NT2/D1 (cell line): ENCODE data around the gene MPG.

Experiments
- DNase-seq: peaks from one replicate; pipeline ENCODE4 v3.0.0-alpha.2; 2011; ENCODE audit warnings: low read depth, low spot score
- H3K27me3 ChIP-seq: 2 replicates; pipeline ENCODE4 v1.6.0; 2011; ENCODE audit warnings: mild to moderate bottlenecking; ENCODE audit not compliant: insufficient read length, insufficient read depth
- H3K36me3 ChIP-seq: 2 replicates; pipeline ENCODE4 v1.6.1; 2011; ENCODE audit warnings: mild to moderate bottlenecking, low read length, mixed read lengths; ENCODE audit not compliant: insufficient read depth, insufficient read length
- H3K4me1 ChIP-seq: 2 replicates; pipeline ENCODE4 v1.5.1; 2011; ENCODE audit not compliant: insufficient read depth, insufficient read length
- H3K4me3 ChIP-seq: 2 replicates; pipeline ENCODE4 v1.5.1; 2011; ENCODE audit warnings: low read depth; ENCODE audit not compliant: insufficient read length
- H3K9ac ChIP-seq: 2 replicates; pipeline ENCODE4 v1.6.0; 2011; ENCODE audit warnings: low read depth; ENCODE audit not compliant: insufficient read length
- H3K9me3 ChIP-seq: 2 replicates; pipeline ENCODE4 v1.5.1; 2011; ENCODE audit warnings: mild to moderate bottlenecking, low read length; ENCODE audit not compliant: insufficient read depth
- SUZ12 ChIP-seq: IDR thresholded peaks from 2 replicates; pipeline ENCODE4 v1.6.1; 2011; ENCODE audit not compliant: insufficient read length, insufficient read depth; ENCODE audit errors: extremely low read depth
- YY1 ChIP-seq: IDR thresholded peaks from 2 replicates; pipeline ENCODE4 v1.6.1; 2011; ENCODE audit not compliant: insufficient read length, insufficient read depth
- ZNF274 ChIP-seq: IDR thresholded peaks from 2 replicates; pipeline ENCODE4 v1.6.1; 2011; ENCODE audit warnings: mild to moderate bottlenecking, low read depth, low read length

Gene MPG

DNA sequence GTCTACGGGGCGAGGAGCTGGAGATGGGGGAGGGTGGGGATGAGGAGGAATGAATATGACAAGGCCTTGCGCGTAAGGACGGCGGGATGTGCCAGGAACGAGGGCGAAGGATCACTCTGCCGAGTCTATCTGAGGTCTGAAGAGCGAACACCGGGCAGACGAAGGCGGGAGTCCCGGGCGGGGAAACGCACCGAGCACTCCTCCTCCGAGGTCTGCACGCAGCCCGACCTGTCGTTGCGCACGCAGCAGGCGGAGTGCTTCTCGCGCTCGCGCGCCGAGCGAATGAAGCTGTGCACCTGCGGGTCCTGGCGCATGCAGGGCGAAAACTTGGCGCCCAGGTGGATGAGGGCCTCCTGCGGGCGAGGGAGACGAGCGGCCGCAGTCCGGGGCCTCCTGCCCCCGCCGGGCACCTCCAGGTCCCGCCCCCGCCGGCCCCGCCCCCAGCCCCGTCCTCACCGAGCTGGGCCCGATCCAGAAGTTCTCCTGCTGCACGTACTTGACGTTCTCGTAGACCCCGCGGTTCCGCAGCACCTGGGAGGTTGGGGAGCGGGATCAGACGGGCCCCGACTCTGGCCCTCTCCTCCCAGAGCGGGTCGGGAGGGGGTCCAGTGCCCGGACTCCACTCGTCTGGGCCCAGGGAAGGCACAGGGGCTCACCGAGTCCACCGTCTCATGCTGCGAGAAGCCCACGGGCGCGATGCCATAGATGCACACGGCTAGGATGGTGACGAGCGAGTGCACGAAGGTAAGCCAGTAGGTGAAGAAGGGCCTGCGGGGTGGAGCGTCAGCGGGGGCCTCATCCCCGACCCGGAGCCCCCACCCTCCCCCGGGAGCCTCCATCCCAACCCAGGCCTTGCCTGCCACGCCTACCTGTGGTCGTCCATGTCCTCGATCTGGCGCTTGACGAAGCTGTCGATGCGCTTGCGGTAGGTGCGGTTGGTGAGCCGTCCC is 16.8 kb upstream of the MPG start:
- H3K36me3 ChIP-seq = peaks cover 93% of the 10 kb centered on the region
- DNase-seq = no peak

DNA sequence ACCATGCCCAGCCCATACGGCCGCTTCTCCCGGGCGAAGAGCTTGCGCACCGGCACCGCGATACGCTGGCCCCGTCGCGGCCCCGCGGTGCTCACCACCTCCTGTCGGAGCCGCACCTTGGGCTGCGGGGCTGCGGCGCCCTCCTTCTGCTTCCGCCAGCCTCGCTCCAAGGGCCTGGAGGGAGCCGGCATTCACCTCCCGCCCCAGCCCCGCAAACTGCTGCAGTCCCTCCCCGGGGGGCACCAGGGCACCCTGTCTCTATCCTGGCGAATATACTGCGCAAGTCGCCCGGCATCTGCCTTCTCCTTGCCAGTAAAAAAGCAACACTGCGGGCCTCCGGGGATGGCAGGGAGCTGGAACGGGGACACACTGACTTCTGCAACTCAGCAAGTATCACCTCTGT is 16.1 kb upstream of the MPG start:
- H3K4me3 ChIP-seq = no peak overlapping the region
- peaks cover 10% of the 10 kb centered on the region for H3K4me1 ChIP-seq
- H3K27me3 ChIP-seq = no peaks in the 10 kb centered on the region
- H3K9ac ChIP-seq = no peak overlapping the region
- DNase-seq = no peak
- H3K9me3 ChIP-seq = no peaks in the 10 kb centered on the region
- peaks cover 87% of the 10 kb centered on the region for H3K36me3 ChIP-seq
- TF ChIP-seq YY1 (no peak), SUZ12 (no peak), ZNF274 (no peak)

More for the DNA sequence above, 16.8 kb upstream of the MPG start:
- no peak overlapping the region for H3K9ac ChIP-seq
- no peak overlapping the region for H3K4me3 ChIP-seq
- no peaks in the 10 kb centered on the region for H3K27me3 ChIP-seq
- no peak for TF ChIP-seq ZNF274
- no peak for TF ChIP-seq YY1
- TF ChIP-seq SUZ12 = no peak
- H3K4me1 ChIP-seq = peaks cover 4% of the 10 kb centered on the region
- no peaks in the 10 kb centered on the region for H3K9me3 ChIP-seq

DNA sequence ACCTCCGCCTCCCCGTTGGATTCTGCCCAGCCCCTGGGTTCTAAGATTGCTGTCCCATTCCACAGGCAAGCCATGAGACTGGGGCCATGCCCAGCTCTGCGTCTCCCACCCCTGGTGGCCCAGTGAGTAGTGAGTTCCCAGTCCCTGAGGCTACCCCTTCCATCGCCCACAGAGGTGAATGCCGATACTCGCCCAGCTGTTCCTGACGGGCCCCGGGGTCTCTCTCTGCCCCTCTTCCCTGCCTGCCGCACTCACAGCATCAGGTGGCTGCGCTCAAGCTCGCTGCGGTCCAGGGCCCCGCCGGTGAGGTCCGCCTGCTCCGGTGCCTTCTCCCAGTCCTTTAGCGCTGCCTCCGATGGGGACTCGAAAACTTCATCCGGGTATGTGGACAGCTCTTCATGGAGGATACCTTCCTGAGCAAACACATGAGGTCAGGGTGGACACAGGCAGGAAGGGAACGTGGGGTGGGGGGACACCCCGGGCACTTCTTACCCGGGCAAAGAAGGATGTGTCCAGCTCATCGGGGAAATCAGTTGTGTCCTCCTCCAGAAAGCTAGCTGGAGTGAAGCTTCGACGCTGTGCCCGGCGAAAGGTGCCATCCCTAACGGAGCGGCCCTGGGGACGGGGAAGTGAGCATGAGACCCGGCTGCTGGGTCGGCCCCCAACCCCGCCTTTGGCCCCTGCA is 15.6 kb upstream of the MPG start:
- Histone ChIP-seq H3K27me3 (no peaks in the 10 kb centered on the region), H3K4me3 (no peak overlapping the region), H3K9me3 (no peaks in the 10 kb centered on the region), H3K4me1 (peaks cover 15% of the 10 kb centered on the region), H3K36me3 (peaks cover 87% of the 10 kb centered on the region), H3K9ac (no peak overlapping the region)
- DNase-seq = no peak
- no peak for TF ChIP-seq YY1
- no peak for TF ChIP-seq SUZ12
- no peak for TF ChIP-seq ZNF274

DNA sequence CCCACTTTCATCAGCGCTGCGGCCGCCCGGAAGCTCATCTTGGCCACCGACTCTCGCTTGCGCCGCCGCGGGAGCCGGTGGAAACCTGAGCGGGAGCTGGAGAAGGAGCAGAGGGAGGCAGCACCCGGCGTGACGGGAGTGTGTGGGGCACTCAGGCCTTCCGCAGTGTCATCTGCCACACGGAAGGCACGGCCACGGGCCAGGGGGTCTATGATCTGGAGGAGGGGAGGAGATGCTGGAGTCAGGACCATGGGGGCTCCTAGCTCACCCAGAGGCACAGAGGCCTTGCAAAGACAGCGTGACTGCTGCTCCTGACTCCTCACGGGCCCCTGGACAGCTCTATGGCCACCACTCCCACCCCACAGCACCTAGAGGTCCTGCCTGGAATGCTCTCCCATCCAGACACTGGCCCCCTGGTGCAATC is 15.0 kb upstream of the MPG start:
- Histone ChIP-seq H3K9me3 (no peaks in the 10 kb centered on the region), H3K9ac (no peak overlapping the region), H3K4me3 (no peak overlapping the region), H3K36me3 (peaks cover 86% of the 10 kb centered on the region), H3K4me1 (peaks cover 21% of the 10 kb centered on the region), H3K27me3 (no peaks in the 10 kb centered on the region)
- DNase-seq = no peak
- no peak for TF ChIP-seq SUZ12
- TF ChIP-seq YY1 = no peak
- no peak for TF ChIP-seq ZNF274

DNA sequence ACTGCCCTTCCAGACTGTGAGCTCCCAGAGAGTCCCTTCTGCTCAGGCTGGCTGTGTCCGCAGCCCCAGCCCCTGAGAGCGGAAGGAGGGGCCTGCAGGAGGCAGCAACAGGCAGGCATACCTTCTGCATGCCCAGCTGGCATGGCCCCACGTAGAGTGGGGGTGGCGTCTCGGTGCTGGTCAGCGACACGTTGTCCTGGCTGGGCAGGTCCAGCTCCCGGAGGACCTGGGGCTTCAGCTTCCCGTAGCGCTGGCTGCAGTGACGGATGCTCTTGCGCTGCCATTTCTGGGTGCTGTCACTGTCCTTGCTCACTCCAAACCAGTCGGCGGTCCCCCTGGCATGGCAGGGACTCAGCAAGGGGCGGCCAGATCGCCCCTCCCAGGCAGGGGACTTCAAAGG is 14.6 kb upstream of the MPG start:
- no peaks in the 10 kb centered on the region for H3K9me3 ChIP-seq
- no peaks in the 10 kb centered on the region for H3K27me3 ChIP-seq
- peaks cover 26% of the 10 kb centered on the region for H3K4me1 ChIP-seq
- TF ChIP-seq YY1 (no peak), SUZ12 (no peak), ZNF274 (no peak)
- no peak for DNase-seq
- peaks cover 86% of the 10 kb centered on the region for H3K36me3 ChIP-seq
- no peak overlapping the region for H3K9ac ChIP-seq
- no peak overlapping the region for H3K4me3 ChIP-seq

DNA sequence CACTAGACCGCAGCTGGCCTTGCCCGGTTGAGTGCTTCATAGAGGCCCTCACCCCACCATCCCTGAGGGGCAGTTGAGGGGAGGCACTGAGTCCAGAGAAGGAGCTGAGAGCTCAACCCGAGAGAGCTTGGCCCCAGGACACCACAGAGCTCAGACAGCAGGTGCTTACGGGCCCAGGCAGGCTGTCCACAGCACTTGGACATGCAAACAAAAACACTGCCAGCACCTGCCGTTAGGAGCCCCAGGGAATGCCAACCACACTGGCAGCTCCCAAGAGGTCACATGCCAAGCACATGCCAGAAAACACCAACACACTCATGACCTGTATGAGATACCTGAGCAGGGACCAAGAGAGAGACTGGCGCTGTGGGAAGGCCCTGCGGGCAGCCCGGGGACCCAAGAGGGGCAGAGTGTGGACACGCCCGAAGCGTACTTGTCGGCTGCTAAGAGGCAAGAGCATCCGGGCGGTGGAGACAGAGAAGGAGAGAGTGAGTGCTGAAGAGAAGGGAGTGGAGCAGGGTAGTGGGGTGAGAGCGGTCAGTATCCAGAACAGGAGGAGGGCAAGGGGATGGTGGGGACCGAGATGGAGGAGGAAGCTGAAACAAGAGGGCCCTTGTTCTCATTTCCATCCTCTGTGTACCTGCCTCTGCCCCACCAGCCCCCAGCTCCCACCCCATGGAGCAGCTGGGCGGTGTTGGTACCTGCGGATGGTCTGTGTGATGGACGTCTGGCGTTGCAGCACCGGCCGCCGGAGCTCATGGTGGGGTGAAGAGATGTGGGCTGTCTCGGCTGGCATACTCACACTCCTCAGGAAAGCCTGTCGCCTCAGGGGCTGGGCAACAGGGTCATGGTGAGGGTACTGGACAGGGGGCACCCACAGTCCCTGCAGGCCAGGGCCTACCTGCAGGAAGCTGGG is 13.8 kb upstream of the MPG start:
- H3K36me3 ChIP-seq = peaks cover 86% of the 10 kb centered on the region
- H3K9me3 ChIP-seq = no peaks in the 10 kb centered on the region
- H3K27me3 ChIP-seq = no peaks in the 10 kb centered on the region
- no peak overlapping the region for H3K9ac ChIP-seq
- TF ChIP-seq SUZ12 = no peak
- TF ChIP-seq YY1 = no peak
- no peak for TF ChIP-seq ZNF274
- H3K4me1 ChIP-seq = peaks cover 34% of the 10 kb centered on the region
- H3K4me3 ChIP-seq = no peak overlapping the region
- no peak for DNase-seq

DNA sequence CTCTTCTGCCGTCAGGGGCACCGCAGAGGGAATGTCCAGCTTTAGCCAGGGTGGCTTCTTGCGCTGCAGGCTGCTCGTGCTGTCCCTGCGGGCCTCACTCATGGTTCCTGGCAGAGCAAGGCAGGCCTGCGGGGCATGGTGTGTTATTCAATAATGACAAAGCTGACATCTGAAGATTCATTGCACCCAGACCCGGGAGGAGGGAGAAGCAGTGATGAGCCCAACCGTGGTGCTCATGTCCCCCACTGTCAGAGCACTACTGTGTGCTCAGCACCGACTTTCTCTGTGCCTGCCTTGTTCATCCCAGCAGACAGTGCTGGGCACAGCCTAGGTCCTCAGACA is 13.1 kb upstream of the MPG start:
- Histone ChIP-seq H3K9me3 (no peaks in the 10 kb centered on the region), H3K4me3 (no peak overlapping the region), H3K36me3 (peaks cover 86% of the 10 kb centered on the region), H3K27me3 (no peaks in the 10 kb centered on the region), H3K9ac (no peak overlapping the region), H3K4me1 (peaks cover 40% of the 10 kb centered on the region)
- TF ChIP-seq SUZ12 (no peak), ZNF274 (no peak), YY1 (no peak)
- no peak for DNase-seq
